ENCODE measurements around the gene TRAPPC4. TPM values are rescaled to one million over a fixed set of nuclear protein-coding genes. Genes with fewer than 3 reads are reported as not detected.

The TRAPPC4 gene
- total RNA-seq, 3 donors from 2014 or later (not counting 1 experiment from before 2014, with no cell fraction given), result 71.4 to 84.5 (median 77.5) TPM

GRCh38 chr11:119061256-119061655 is 42.7 kb downstream of the TRAPPC4 start:
- no peak overlapping the region for H3K27ac Mint-ChIP-seq
- H3K4me3 Mint-ChIP-seq, result no peak overlapping the region
- 100% methylated on average over 3 of the region's 3 CpGs for WGBS (ENCODE audit: insufficient coverage)
- H3K4me1 Mint-ChIP-seq, result peaks cover 18 to 27% of the 10 kb centered on the region in 2 donors
- no peaks in the 10 kb centered on the region for H3K9me3 Mint-ChIP-seq
- H3K9me3 ChIP-seq (ENCODE audit: control insufficient read depth, insufficient read depth, low read length), result no peaks in the 10 kb centered on the region
- no peak overlapping the region for H3K27ac ChIP-seq (ENCODE audit: low read length)
- no peak for ATAC-seq
- peaks cover 13% of the 10 kb centered on the region for H3K4me1 ChIP-seq (ENCODE audit: control insufficient read depth, insufficient read depth, low read length)
- H3K27me3 ChIP-seq (ENCODE audit: control insufficient read depth, insufficient read depth, low read length), result no peaks in the 10 kb centered on the region
- no peak overlapping the region for H3K4me3 ChIP-seq (ENCODE audit: low read length)
- no peaks in the 10 kb centered on the region for H3K27me3 Mint-ChIP-seq (ENCODE audit: low read depth in 2 of 2)
- H3K36me3 ChIP-seq (ENCODE audit: control insufficient read depth, insufficient read depth, low read length), result no peaks in the 10 kb centered on the region
- TF ChIP-seq CTCF (IDR thresholded peaks at IDR 0.05), result no peak
- no peaks in the 10 kb centered on the region for H3K36me3 Mint-ChIP-seq
- intact Hi-C loops (cut with micrococcal nuclease), result no loop called here
- no peak for DNase-seq

GRCh38 chr11:119062779-119063178 is 44.2 kb downstream of the TRAPPC4 start:
- Mint-ChIP-seq H3K4me3 (no peak overlapping the region), H3K36me3 (no peaks in the 10 kb centered on the region), H3K27ac (no peak overlapping the region), H3K4me1 (peaks cover 23 to 27% of the 10 kb centered on the region in 2 donors), H3K9me3 (no peaks in the 10 kb centered on the region), H3K27me3 (ENCODE audit: low read depth in 2 of 2) (no peaks in the 10 kb centered on the region)
- Histone ChIP-seq H3K4me3 (ENCODE audit: low read length) (no peak overlapping the region), H3K9me3 (ENCODE audit: control insufficient read depth, insufficient read depth, low read length) (no peaks in the 10 kb centered on the region), H3K4me1 (ENCODE audit: control insufficient read depth, insufficient read depth, low read length) (peaks cover 14% of the 10 kb centered on the region), H3K27ac (ENCODE audit: low read length) (no peak overlapping the region), H3K27me3 (ENCODE audit: control insufficient read depth, insufficient read depth, low read length) (no peaks in the 10 kb centered on the region), H3K36me3 (ENCODE audit: control insufficient read depth, insufficient read depth, low read length) (no peaks in the 10 kb centered on the region)
- intact Hi-C loops (cut with micrococcal nuclease), result no loop called here
- no peak for TF ChIP-seq CTCF (IDR thresholded peaks at IDR 0.05)
- no peak for ATAC-seq
- WGBS (ENCODE audit: insufficient coverage), result 96% methylated on average over 4 of the region's 5 CpGs
- DNase-seq, result no peak

GRCh38 chr11:119065369-119065768 is 46.8 kb downstream of the TRAPPC4 start:
- Mint-ChIP-seq H3K4me1 (peaks cover 31 to 33% of the 10 kb centered on the region in 2 donors), H3K9me3 (no peaks in the 10 kb centered on the region), H3K36me3 (no peaks in the 10 kb centered on the region), H3K27ac (peak overlapping the region; percentile 98 to 99), H3K4me3 (peak overlapping the region; percentile 2), H3K27me3 (ENCODE audit: low read depth in 2 of 2) (no peaks in the 10 kb centered on the region)
- peak; percentile 37 for TF ChIP-seq CTCF (IDR thresholded peaks at IDR 0.05)
- peak in 1 of 2 donors; percentile 74 for DNase-seq
- H3K27me3 ChIP-seq (ENCODE audit: control insufficient read depth, insufficient read depth, low read length), result no peaks in the 10 kb centered on the region
- H3K36me3 ChIP-seq (ENCODE audit: control insufficient read depth, insufficient read depth, low read length), result peaks cover 5% of the 10 kb centered on the region
- 73% methylated on average over 4 of the region's 4 CpGs for WGBS (ENCODE audit: insufficient coverage)
- intact Hi-C loops (cut with micrococcal nuclease), result loop anchor here (5.0 kb wide), 1 partner anchor 57 kb away; the partner anchor contains the start of gene HINFP
- peaks cover 19% of the 10 kb centered on the region for H3K4me1 ChIP-seq (ENCODE audit: control insufficient read depth, insufficient read depth, low read length)
- no peak overlapping the region for H3K27ac ChIP-seq (ENCODE audit: low read length)
- ATAC-seq, result no peak
- no peak overlapping the region for H3K4me3 ChIP-seq (ENCODE audit: low read length)
- H3K9me3 ChIP-seq (ENCODE audit: control insufficient read depth, insufficient read depth, low read length), result no peaks in the 10 kb centered on the region
